Gastroesophageal sphincter (tissue), 3 donors: ENCODE data around the gene INPP5D.

ENCODE experiments used
- POLR2A ChIP-seq, 2 donors: fragments of 450-650 bp; IDR thresholded peaks; one replicate each; pipeline ENCODE4 v1.6.1; 2017; ENCODE audit warnings: antibody characterized with exemption in 2 of 2, mild to moderate bottlenecking in 2 of 2, moderate library complexity in 1 of 2
- POLR2AphosphoS5 ChIP-seq: sonication (generic); formaldehyde crosslinking; IDR thresholded peaks from one replicate; pipeline ENCODE4 v1.6.1; 2017; ENCODE audit warnings: antibody characterized with exemption
- TF ChIP-seq, protein P1 (sequence below), 4 experiments: fragments of 200-600 bp in 2 of 4; fragments of 450-650 bp in 2 of 4; sonication (generic) in 1 of 4; IDR thresholded peaks; one replicate each; pipeline ENCODE4 v1.5.1; 2017 to 2019; ENCODE audit warnings: antibody characterized with exemption in 4 of 4, mild to moderate bottlenecking in 2 of 4, moderate library complexity in 2 of 4

DNA sequence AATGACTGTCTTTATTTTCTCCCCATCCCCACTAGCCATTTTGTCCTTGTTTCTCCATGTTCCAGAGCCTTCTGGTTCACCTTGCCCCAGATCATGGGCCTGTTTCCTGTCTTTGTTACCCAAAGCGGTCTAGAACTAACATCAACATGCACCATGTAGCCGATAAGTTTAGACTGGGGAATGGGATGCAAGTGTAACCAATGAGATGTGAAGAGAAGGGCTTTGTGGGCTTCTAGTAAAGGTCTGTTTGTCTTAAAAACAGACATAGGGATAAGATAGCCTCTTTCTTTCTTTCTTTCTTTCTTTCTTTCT, 25.7 kb downstream of the INPP5D start:
- TF ChIP-seq, protein P1, sequence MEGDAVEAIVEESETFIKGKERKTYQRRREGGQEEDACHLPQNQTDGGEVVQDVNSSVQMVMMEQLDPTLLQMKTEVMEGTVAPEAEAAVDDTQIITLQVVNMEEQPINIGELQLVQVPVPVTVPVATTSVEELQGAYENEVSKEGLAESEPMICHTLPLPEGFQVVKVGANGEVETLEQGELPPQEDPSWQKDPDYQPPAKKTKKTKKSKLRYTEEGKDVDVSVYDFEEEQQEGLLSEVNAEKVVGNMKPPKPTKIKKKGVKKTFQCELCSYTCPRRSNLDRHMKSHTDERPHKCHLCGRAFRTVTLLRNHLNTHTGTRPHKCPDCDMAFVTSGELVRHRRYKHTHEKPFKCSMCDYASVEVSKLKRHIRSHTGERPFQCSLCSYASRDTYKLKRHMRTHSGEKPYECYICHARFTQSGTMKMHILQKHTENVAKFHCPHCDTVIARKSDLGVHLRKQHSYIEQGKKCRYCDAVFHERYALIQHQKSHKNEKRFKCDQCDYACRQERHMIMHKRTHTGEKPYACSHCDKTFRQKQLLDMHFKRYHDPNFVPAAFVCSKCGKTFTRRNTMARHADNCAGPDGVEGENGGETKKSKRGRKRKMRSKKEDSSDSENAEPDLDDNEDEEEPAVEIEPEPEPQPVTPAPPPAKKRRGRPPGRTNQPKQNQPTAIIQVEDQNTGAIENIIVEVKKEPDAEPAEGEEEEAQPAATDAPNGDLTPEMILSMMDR (IDR thresholded peaks at IDR 0.05): no peak
- TF ChIP-seq POLR2A (IDR thresholded peaks at IDR 0.05) (no peak), POLR2AphosphoS5 (no peak)
